Endothelial cell of umbilical vein (primary cell): ENCODE measurements around the gene CORO2B. TPM values are rescaled to one million over a fixed set of nuclear protein-coding genes. Genes with fewer than 3 reads are reported as not detected.

Experiments
- BruUV-seq: library from RNA; stranded (reverse); fragments of 400-500 nt; replicated peaks from 2 replicates; lab custom pipeline; 2021; lab: Mats Ljungman, UMichigan
- CTCF ChIA-PET: fragments of 300-600, 350-600 bp; sonication (Branson Sonifier 250); formaldehyde crosslinking; loops from one replicate; lab custom pipeline; 2021; ENCODE audit warnings: antibody characterized with exemption, inconsistent platforms; lab: Charles Lee
- POLR2A ChIA-PET: fragments of 300-600, 350-600 bp; sonication (Branson Sonifier 250); formaldehyde crosslinking; loops from one replicate; lab custom pipeline; 2021; ENCODE audit warnings: antibody characterized with exemption, inconsistent platforms; lab: Charles Lee
- DNase-seq: peaks from one replicate; pipeline ENCODE4 v3.0.0-alpha.2; 2011; ENCODE audit warnings: low read depth, low spot score
- FAIRE-seq: peaks from 2 replicates; lab custom pipeline; 2011; peaks lifted over from hg19 to GRCh38; lab: Jason Lieb, UNC
- H2AFZ ChIP-seq: 2 replicates; pipeline ENCODE4 v1.6.0; 2012; ENCODE audit warnings: low read depth, low read length, control low read depth, inconsistent platforms
- H3K27ac ChIP-seq: 2 replicates; pipeline ENCODE4 v1.5.1; 2011; ENCODE audit warnings: low read depth, mild to moderate bottlenecking, control low read depth, low read length, moderate library complexity; ENCODE audit not compliant: insufficient read depth
- H3K27me3 ChIP-seq, 2 experiments: 2 replicates each; pipeline versions ENCODE4 v1.6.0 to v1.6.1; 2011; ENCODE audit warnings: low read length in 2 of 2, mixed read lengths in 1 of 2; ENCODE audit not compliant: control insufficient read depth in 2 of 2, insufficient read depth in 2 of 2
- H3K36me3 ChIP-seq, 2 experiments: 2 replicates in 1 of 2; 3 replicates in 1 of 2; pipeline ENCODE4 v1.5.1; 2011; ENCODE audit warnings: low read length in 2 of 2, mild to moderate bottlenecking in 1 of 2, moderate library complexity in 1 of 2; ENCODE audit not compliant: control insufficient read depth in 2 of 2, insufficient read depth in 2 of 2; ENCODE audit errors: extremely low read depth in 1 of 2
- H3K4me1 ChIP-seq: 3 replicates; pipeline ENCODE4 v1.5.1; 2011; ENCODE audit warnings: mild to moderate bottlenecking, low read length; ENCODE audit not compliant: control insufficient read depth, insufficient read depth; ENCODE audit errors: extremely low read depth
- H3K4me2 ChIP-seq: 2 replicates; pipeline ENCODE4 v1.6.1; 2011; ENCODE audit warnings: low read length, control low read depth, mixed read lengths; ENCODE audit not compliant: insufficient read depth
- H3K4me3 ChIP-seq, 3 experiments: fragments of 200-600 bp in 1 of 3; sonication (generic), shearing (Covaris generic) in 1 of 3; replicated peaks in 1 of 3; 2 replicates each; pipeline ENCODE4 v1.5.1; 2011 to 2016; ENCODE audit warnings: control low read depth in 3 of 3, low read length in 3 of 3, mild to moderate bottlenecking in 2 of 3, inconsistent platforms in 1 of 3, low read depth in 1 of 3, moderate library complexity in 1 of 3; ENCODE audit not compliant: insufficient read depth in 1 of 3
- H3K79me2 ChIP-seq: 2 replicates; pipeline ENCODE4 v1.6.0; 2012; ENCODE audit warnings: low read length, inconsistent platforms; ENCODE audit not compliant: control insufficient read depth, insufficient read depth
- H3K9ac ChIP-seq: replicated peaks from 2 replicates; pipeline ENCODE3; 2011; ENCODE audit warnings: low read length, control low read depth; ENCODE audit not compliant: insufficient read depth; ENCODE audit errors: extremely low read depth
- H3K9me1 ChIP-seq: replicated peaks from 3 replicates; pipeline ENCODE4 v1.6.0; 2011; ENCODE audit warnings: mild to moderate bottlenecking, low read length; ENCODE audit not compliant: control insufficient read depth, insufficient read depth; ENCODE audit errors: extremely low read depth
- H3K9me3 ChIP-seq: replicated peaks from 2 replicates; pipeline ENCODE4 v1.5.1; 2012; ENCODE audit warnings: low read length, inconsistent platforms; ENCODE audit not compliant: control insufficient read depth, insufficient read depth
- H4K20me1 ChIP-seq: replicated peaks from 2 replicates; pipeline ENCODE3; 2011; ENCODE audit warnings: mild to moderate bottlenecking, low read length; ENCODE audit not compliant: control insufficient read depth, insufficient read depth; ENCODE audit errors: extremely low read depth
- EZH2 ChIP-seq: IDR thresholded peaks from 2 replicates; pipeline ENCODE4 v1.6.1; 2012; ENCODE audit warnings: borderline replicate concordance, low read depth, mild to moderate bottlenecking, moderate library complexity, low read length, inconsistent platforms; ENCODE audit not compliant: severe bottlenecking
- FOS ChIP-seq: IDR thresholded peaks from 2 replicates; pipeline ENCODE4 v1.6.1; 2011; ENCODE audit warnings: mild to moderate bottlenecking, low read length, moderate library complexity, borderline replicate concordance; ENCODE audit not compliant: insufficient read depth
- GATA2 ChIP-seq: IDR thresholded peaks from 2 replicates; pipeline ENCODE4 v1.7.0; 2011; ENCODE audit warnings: low read depth, mild to moderate bottlenecking, moderate library complexity, mixed read lengths, low read length; ENCODE audit not compliant: insufficient read length, insufficient read depth
- JUN ChIP-seq: IDR thresholded peaks from 2 replicates; pipeline ENCODE4 v1.6.1; 2011; ENCODE audit warnings: borderline replicate concordance, low read depth; ENCODE audit not compliant: insufficient read length, insufficient read depth
- MYC ChIP-seq: IDR thresholded peaks from one replicate; pipeline ENCODE4 v1.6.1; 2011; ENCODE audit warnings: mild to moderate bottlenecking, low read depth, low read length
- POLR2A ChIP-seq: IDR thresholded peaks from 2 replicates; pipeline ENCODE4 v1.6.1; 2012; ENCODE audit warnings: low read depth, mild to moderate bottlenecking, control low read depth, low read length
- POLR2AphosphoS5 ChIP-seq: IDR thresholded peaks from 2 replicates; pipeline ENCODE4 v1.6.1; 2012; ENCODE audit warnings: low read depth, mild to moderate bottlenecking, control low read depth, low read length, moderate library complexity; ENCODE audit not compliant: insufficient read depth
- dilution Hi-C: fragments of 300-500 bp; cut with MboI; formaldehyde crosslinking; loops from one replicate; pipeline ENCODE4 v1.15.0; 2019; ENCODE audit warnings: low sequenced_read_pairs; ENCODE audit not compliant: extremely low pct_ligation_motif_present
- intact Hi-C: fragments of 100-400 bp; cut with micrococcal nuclease; formaldehyde crosslinking; loops from one replicate; pipeline ENCODE4 v1.10.0; 2022
- polyA plus RNA-seq, 4 experiments: library from polyadenylated mRNA; depleted of rRNA in 3 of 4; stranded (reverse) in 3 of 4; unstranded in 1 of 4; fragments of >200 nt; gene quantifications; 2 replicates each; pipeline versions ENCODE4 v1.2.1 to v1.2.3, GENCODE V29; 2011 to 2012; ENCODE audit warnings: missing spikeins in 1 of 4
- total RNA-seq: library from RNA; stranded (reverse); gene quantifications from 2 replicates; pipeline ENCODE4 v1.2.3, GENCODE V29; 2021
- TF ChIP-seq, protein P1 (sequence below): IDR thresholded peaks from 2 replicates; pipeline ENCODE4 v1.6.1; 2011; ENCODE audit not compliant: insufficient read depth, insufficient read length
- TF ChIP-seq, protein P2 (sequence below), 2 donors: IDR thresholded peaks; 1 replicate in 1 of 2; 2 replicates in 1 of 2; pipeline ENCODE4 v1.5.1; 2011; ENCODE audit warnings: low read length in 2 of 2, mild to moderate bottlenecking in 2 of 2, moderate library complexity in 2 of 2, control low read depth in 1 of 2, inconsistent platforms in 1 of 2, low read depth in 1 of 2; ENCODE audit not compliant: insufficient read depth in 1 of 2; ENCODE audit errors: extremely low read depth in 1 of 2

CORO2B gene
- total and polyA plus RNA-seq, 2 donors (not counting 3 experiments of a cell fraction or from before 2014, with no cell fraction given), result 2.4 to 3.7 TPM

DNA sequence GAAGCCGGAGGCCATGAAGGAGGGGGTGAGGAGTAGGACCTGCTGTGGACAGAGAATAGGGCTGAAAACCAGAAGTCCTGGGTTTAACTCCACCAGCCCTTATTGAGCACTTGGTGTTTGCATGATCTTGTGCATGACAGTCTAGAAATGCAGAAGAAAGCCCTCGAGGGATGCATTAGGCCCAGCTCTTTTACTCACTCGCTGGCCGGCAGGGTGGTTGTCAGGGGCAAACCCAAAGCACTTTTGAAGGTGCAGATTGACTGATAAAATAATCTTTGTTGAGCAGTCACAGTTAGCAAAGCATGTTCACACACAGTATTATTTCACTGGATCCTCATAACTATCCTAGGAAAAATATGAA is 55.3 kb downstream of the CORO2B start:
- no TSS peak for BruUV-seq
- H4K20me1 ChIP-seq, result no peaks in the 10 kb centered on the region
- no peak overlapping the region for H3K4me2 ChIP-seq
- no peak overlapping the region for H3K9ac ChIP-seq
- intact Hi-C loops (no loop called here), dilution Hi-C loops (no loop called here)
- H3K27me3 ChIP-seq, result no peaks in the 10 kb centered on the region
- CTCF ChIA-PET, result interaction anchor here (0.6 to 1.9 kb wide), 2 partner anchors 14 to 25 kb away, joined by 3 to 4 read pairs; no protein-coding TSS in a partner anchor
- H3K4me1 ChIP-seq, result no peaks in the 10 kb centered on the region
- no peaks in the 10 kb centered on the region for H3K9me3 ChIP-seq
- no peaks in the 10 kb centered on the region for H3K36me3 ChIP-seq
- H3K9me1 ChIP-seq, result no peaks in the 10 kb centered on the region
- POLR2A ChIA-PET, result interaction anchor here (0.6 kb wide), 1 partner anchor 682 kb away, joined by 4 read pairs; no protein-coding TSS in a partner anchor
- TF ChIP-seq POLR2A (no peak), EZH2 (no peak), MYC (no peak), JUN (no peak), POLR2AphosphoS5 (no peak), FOS (no peak), GATA2 (no peak)
- TF ChIP-seq, protein P1, sequence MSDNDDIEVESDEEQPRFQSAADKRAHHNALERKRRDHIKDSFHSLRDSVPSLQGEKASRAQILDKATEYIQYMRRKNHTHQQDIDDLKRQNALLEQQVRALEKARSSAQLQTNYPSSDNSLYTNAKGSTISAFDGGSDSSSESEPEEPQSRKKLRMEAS, result no peak
- TF ChIP-seq, protein P2, sequence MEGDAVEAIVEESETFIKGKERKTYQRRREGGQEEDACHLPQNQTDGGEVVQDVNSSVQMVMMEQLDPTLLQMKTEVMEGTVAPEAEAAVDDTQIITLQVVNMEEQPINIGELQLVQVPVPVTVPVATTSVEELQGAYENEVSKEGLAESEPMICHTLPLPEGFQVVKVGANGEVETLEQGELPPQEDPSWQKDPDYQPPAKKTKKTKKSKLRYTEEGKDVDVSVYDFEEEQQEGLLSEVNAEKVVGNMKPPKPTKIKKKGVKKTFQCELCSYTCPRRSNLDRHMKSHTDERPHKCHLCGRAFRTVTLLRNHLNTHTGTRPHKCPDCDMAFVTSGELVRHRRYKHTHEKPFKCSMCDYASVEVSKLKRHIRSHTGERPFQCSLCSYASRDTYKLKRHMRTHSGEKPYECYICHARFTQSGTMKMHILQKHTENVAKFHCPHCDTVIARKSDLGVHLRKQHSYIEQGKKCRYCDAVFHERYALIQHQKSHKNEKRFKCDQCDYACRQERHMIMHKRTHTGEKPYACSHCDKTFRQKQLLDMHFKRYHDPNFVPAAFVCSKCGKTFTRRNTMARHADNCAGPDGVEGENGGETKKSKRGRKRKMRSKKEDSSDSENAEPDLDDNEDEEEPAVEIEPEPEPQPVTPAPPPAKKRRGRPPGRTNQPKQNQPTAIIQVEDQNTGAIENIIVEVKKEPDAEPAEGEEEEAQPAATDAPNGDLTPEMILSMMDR (IDR thresholded peaks at IDR 0.05; ENCODE audit: extremely low read depth in 1 of 2, insufficient read depth in 1 of 2, low read depth in 1 of 2, low read length in 2 of 2), result no peak
- no peaks in the 10 kb centered on the region for H3K79me2 ChIP-seq
- H2AFZ ChIP-seq, result no peak overlapping the region
- no peak overlapping the region for H3K4me3 ChIP-seq
- FAIRE-seq, result no peak
- DNase-seq, result no peak
- H3K27ac ChIP-seq, result no peak overlapping the region
